Epidermal melanocyte (primary cell): ENCODE data around the gene KDM6B.

Source experiments
- DNase-seq: peaks from one replicate; pipeline ENCODE4 v3.0.0; 2011; ENCODE audit warnings: low spot score; ENCODE audit not compliant: insufficient read length

Gene KDM6B

GRCh38 chr17:7873051-7873450 is 39.0 kb downstream of the KDM6B start:
- DNase-seq: no peak

GRCh38 chr17:7875804-7876370 is 41.9 kb downstream of the KDM6B start:
- DNase-seq: no peak

- no peak for DNase-seq
Observed at GRCh38 chr17:7878234-7878633, 44.2 kb downstream of the KDM6B start.

GRCh38 chr17:7880076-7880868 is 46.3 kb downstream of the KDM6B start:
- no peak for DNase-seq

- DNase-seq: no peak
Observed at GRCh38 chr17:7881276-7882054, 47.4 kb downstream of the KDM6B start.

- DNase-seq: no peak
Observed at GRCh38 chr17:7882068-7882467, 48.1 kb downstream of the KDM6B start.

- DNase-seq: no peak
Observed at GRCh38 chr17:7882629-7883028, 48.6 kb downstream of the KDM6B start.
